CD4-positive, alpha-beta T cell treated with Interleukin-1 beta for 1 hour (primary cell): Measurements from ENCODE around the gene ARID1B.

Experiments
- DNase-seq, 2 donors: peaks; one replicate each; pipeline ENCODE4 v3.0.0-alpha.2; 2020 to 2022

Gene ARID1B

DNA sequence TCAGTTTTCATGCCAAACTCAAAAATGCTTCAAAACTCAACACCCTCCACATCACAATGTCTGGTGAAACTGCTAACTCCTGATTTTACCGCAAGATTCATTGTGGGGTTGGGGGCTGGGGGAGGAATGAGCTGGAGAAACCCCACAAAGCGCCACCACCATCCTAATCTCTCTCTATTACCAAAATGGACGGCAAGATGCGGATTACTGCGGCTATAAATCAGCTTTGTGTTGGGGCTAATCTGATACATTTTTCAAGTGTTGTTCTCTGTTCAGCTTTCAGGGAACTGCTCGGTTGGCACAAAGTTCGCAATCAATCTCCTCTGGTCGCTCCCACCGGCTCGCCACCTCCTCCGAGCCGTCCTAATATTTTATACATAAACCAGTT is 462.5 kb downstream of the ARID1B start:
- no peak for DNase-seq

DNA sequence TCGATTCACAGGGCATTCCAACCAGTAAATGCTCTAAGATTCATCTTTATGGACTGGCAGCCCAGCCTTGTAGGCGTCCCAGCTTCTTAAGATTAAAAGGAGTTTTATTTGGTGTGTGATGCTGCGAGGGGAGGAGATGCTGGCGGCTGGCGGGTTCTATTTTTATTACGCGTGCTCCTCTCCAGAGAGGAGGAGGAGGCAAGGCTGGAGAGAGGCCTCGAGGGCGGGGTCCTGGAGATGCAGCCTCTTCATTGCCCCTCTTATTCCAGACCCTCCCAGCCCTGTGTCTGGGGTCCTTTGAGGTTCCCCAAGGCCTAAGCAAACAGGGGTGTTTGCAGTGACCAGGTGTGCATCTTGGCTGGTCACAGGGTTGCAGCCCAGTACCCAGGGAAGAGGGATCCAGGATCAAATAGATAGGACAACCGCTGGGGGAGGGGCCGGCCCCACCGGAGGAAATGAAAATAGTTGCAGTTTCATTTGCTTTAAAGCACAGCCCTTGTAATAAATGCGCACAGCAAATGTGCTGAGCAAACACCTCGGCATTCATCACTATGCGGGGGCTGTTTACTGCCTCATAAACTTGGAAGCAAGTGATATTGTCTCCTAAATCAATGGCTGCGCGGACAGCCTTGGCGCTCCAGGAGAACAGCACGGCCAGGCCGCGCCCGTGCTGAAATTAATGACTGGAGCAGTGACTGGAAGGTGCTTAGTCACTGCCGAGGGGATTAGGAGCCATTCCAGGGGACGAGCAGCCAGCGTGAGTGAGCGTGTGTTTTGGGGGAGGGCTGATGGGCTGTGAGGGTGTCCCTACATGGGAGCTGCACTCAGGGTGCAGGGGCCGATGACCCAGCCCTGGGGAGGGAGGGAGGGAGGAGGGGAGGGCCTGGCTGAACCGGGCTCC is 463.1 kb downstream of the ARID1B start:
- DNase-seq = no peak

DNA sequence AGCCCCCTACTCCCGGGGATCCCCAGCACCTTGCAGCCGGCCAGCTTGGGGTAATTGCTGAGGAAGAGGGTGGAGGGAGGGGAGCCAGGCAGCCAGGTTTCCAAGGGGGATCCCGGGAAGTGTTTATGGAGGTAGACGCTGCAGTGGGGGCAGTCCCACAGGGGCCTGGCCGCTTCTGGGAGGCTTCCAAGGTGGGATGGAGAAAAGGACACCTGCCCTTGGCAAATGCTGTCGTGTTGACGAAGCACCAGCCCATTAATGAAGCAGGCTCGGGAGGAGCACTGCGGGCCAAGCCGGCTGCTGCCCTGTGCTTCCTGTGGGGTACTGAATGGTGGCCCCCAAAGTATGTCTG is 463.8 kb downstream of the ARID1B start:
- no peak for DNase-seq

DNA sequence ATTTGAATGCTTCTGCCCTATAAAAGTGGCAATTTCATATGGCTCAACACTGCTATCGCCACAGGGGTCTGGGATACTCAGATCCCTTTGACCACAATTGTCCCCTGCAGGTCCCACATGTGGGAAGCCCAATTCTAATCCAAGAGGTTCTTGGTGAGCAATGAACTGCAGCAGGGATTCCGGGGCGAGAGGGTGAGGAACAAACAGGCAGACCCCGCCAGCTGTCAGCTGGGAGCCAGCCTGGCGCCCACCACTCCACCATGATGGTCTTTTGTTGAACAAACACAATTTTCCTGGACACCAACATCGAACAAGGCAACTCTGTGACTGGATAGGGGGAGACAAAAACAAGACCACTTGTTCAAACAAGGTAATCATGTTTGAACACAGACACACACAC is 465.6 kb downstream of the ARID1B start:
- no peak for DNase-seq

DNA sequence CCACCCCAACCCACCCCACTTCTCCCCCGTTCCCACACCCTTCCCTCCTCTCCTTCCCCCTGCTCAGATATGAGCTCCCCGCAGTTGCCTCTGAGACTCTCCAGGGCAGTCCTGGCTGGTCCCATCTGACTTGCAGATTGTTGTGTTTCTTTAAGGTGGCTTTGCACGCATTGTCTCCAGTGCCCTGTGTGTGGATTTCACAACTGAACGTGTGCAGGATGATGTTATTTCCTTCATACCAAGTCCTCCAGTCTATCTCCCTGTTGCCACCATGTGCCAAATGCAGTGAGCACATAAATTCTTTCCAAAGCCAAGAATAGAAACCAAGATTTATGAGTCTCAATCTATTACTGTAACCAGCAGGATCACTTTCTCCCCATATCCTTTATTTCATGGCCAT is 467.0 kb downstream of the ARID1B start:
- DNase-seq = no peak

DNA sequence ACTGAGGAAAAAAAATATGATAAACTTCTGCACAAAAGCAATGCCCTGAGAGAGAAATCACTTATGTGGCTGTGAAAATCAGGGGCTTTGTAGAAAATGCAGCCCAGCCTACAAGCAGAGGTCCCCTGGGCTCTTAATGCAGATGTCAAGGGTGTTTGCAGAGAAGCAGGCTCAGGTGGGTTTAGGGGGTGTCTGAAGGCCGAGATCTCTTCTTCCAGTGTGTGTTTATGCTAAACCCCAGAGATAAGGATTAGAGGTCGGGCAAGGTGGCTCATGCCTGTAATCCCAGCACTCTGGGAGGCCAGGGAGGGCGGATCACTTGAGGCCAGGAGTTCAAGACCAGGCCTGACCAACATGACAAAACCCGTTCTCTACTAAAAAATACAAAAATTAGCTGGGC is 467.6 kb downstream of the ARID1B start:
- DNase-seq = no peak

DNA sequence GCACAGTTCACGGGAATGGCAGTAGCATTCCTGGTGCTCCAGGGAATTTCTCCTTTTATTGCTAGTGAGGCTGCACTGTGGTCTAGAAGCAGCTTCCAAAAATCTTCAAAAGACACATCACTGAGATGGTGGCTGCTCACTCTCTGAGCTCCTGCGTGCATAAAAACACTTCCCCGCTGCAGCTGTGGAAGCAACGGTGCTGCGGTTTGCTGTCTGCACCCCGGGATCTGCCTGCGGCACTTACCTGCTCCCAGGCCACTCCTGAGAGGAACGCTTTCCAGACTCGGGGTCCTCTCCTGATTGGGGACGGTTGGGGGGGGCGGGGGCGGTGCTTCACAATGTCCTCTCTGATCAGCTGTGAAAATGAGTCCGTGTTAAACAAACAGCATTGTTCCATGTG is 468.3 kb downstream of the ARID1B start:
- DNase-seq = no peak

DNA sequence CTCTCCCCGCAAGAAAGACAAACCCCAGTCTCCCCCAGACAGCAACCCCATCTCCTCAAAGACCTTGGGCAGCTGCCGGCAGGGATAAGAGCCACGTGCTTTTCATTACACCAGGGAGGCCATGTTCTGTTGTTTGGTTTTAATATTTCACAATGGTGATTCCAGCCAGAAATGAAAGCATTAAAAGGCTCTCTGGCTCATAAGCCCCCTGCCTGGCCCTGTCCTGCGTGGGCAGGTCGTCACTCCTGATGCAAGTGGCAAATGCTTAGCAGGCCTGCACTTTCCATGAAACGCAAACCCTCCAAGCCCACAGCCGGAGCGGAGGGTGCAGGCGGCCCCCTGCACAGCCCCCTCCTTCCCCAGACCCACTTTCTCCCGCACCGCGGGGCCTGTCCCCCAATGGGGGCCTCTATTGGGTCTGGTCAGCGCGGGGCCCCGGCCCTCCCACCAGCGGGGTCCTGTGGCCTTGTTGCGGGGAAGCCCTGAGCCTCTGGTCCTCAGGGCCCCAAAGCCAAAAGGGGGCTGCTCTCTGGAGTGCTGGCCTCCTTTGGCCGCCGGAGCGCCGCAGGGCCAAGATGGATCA is 469.0 kb downstream of the ARID1B start:
- DNase-seq = no peak

DNA sequence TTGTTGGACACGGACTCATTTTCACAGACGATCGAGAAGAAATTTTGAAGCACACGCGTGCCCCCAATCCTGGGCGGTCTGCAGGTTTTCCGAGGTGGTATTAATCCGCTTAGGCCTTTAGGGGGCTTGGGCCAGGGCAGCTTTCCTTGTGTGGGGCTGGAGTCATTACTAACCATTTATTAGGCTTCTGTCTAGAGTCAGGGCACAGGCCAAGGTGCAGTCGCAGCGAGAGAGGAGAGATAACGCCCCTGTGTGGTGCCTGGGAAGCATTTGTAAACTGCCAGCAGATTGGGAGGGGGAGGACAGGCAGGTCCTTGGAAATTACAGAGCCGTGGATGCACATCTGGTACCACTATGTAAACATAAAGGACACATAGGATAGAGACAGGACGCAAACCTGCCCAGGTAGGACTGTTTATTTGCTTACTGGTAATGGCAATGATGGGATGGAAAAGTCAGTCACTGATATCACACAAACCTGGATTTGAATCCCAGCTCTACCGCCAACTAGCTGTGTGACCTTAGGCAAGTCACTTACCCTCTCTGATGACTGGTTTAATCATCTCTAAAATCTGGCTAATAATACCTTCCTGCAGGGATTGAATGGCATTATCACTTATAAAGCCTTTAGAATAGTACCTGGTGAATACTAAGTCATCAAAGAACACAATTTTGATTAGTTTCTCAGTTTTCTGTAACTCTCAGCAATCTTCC is 469.8 kb downstream of the ARID1B start:
- no peak for DNase-seq

DNA sequence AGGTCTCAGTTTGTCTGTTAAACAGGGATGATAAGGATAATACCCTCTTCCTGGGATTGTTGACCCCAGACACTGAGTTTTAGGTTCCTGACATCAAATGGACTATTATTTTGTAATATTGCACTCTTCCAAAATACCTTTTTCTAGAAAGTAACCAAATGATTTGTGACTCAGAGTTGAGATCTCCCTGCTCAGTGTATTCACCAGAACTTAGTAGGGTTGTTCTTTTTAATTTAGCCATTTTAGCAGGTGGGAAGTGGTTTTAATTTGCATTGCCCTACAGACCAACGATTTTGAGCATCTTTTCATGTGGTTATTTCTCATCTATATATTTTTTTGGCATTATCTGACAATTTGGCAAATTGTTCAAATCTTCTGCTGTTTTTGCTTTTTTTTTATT is 471.1 kb downstream of the ARID1B start:
- no peak for DNase-seq

DNA sequence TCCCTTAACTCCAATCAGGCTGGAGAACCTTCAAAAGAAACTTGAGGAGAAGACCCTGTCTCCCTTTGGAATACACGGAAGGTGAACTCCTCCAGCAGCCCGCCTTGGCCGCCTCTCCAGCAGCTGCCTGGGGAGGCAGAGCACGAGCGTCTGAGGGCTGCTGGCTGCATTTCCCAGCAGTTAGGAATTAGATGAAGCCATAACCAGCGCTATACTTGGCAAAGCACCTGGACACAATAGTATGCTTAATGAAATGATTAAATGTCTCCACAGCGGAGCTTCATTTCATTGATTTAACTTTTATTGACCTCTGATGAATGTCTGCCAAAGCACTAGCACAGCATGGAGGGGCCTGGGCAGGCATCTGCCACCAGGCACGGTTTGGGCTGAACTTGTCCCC is 472.6 kb downstream of the ARID1B start:
- no peak for DNase-seq

DNA sequence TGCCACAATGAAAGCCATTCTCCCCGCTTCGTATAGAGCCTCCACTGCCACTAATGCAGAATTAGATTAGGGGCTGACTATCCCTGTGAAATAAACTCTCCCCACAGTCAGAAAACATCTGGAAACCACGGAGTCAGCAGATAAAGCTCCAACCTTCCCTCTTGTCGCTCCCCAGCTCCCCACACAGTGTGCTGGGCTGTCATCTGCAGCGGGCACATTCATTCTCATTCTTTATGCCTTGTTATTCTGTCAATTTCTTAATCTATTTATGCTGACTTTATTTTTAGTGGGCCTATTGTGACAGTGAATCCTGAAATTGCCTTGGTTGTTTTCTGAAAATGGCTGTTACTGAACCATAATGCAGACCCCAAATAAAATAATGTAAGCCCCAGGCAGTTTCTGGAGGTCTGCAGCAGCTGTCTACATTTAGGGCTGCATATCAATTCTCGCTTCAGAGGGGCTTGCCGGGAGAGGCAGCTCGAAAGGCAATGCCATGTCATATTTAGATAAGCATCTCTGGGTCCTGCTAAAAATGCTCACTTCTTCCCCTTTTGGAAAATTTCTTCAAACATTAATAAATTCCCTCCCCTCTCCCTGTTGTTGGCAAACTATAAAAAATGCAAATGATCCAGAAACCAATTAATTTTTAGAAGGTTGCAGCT is 474.5 kb downstream of the ARID1B start:
- no peak for DNase-seq

DNA sequence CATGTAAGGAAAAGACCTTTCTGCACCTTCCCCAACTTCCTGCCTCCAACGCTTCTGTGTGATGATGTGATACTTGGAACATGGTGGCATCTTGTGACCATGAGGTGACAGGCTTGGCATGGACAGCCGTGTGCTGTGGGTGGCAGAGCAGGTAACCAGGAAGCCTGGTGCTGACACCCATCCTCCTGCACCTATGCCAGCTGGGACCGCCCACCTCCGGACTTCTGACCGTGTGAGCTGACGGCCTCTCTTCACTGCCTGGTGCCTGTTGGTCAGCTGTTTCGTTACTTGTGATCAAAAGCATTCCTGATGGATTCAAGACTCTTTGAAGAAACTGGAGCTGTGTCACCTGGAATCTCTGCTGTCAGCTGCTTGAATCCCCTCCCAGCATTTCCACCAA is 475.8 kb downstream of the ARID1B start:
- DNase-seq = no peak

DNA sequence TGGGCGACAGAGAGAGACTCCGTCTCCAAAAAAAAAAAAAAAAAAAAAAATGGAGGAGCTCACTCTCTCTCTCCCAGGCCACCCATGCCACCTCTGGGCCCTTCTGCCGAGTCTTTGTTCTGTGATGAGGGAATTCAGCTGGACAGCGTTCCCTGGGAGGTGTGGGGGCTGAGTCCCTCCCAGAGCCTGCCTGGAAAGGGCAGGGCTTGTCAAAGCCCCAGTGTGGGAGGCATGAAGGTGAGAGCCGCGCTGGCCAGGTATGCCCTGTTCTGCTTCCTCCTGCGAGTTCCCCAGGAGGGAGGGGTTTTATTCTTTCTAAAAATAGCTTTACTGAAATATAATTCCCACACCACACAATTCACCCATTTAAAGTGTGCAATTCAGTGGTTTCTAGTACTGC is 476.5 kb downstream of the ARID1B start:
- no peak for DNase-seq

DNA sequence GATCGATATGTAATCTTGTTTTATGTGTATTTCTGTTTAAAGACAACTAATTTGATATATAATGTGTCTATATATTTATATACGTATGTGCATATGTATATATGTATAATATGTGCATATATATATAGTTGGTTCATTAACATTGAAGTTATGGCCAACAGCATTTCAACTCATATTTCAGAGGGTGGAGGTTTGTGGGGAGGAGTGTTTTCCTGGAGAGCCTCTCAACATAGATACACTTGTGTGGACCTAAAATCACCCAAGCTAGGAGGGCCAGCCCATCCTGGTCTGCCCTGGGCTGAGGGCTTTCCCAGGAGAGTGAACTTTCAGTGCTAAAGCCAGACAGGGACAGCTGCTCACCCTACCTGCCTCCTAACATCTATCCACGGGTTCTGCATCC is 477.4 kb downstream of the ARID1B start:
- no peak for DNase-seq

DNA sequence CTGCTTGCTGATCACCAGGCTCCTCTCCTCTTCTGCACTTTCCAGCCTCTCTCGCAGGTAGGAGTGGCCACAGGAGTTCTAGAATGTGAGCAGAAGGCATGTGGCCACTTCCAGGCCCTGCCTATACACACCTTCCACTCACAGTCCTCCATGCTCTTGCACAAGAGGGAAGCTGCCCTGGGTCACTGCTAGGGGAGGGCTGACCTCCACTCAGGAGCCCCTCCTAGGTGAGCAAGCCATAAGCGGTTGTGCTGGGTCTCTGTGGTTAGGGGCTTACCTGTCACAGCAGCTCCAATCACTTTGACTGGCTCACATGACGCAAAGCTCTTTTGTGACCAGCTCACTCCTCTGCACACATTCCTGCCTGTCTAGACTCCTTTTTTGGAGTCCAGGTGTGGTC is 477.9 kb downstream of the ARID1B start:
- no peak for DNase-seq

DNA sequence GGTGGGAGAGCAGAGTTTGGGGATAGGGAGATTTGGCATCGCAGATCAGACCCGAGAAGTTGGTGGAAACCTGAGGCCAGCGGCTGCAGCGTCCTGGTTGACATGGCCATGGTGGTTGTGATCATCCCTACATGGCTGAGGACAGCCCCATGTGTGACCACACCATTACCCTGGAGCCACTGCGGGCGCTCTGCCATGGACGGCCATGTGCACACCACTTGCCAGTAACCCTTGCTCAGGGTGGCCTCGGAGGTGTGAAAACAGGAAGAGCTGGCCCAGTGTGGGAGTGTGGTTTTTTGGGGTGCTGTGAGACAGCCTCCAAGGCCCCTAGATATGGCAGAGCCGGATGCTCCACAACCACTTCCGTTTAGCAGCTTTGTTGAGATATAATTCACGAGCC is 481.7 kb downstream of the ARID1B start:
- peak; percentile 28 to 50 for DNase-seq

DNA sequence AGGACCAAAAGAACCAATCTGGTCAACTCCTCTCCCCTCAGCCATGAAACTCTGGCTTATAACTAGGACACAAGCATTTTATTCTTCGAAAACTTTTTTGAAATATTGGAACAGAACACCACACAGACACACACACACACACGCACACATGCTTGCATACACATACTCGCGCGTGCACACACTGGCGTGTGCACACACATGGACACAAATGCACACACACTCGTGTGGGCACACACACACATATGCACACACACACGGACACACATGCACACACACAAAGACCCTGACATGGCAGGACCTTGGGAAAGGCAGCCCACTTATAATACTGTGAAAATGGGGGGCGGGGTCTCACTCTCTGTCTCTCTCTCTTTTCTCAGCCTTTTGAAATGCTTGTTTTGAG is 482.3 kb downstream of the ARID1B start:
- DNase-seq = no peak
